Forelimb muscle (tissue), 1 donor: Measurements from ENCODE around the gene XAB2. TPM values are rescaled to one million over a fixed set of nuclear protein-coding genes. Genes with fewer than 3 reads are reported as not detected.
"Not testable (repeated sequence)": the region's sequence is repeated elsewhere in the genome, so short reads cannot be mapped to it uniquely, and the experiment has no call there.

Source experiments
- DNase-seq: peaks from one replicate; pipeline ENCODE4 v3.0.0-alpha.2; 2013; ENCODE audit warnings: low read depth
- polyA plus RNA-seq: library from polyadenylated mRNA; unstranded; fragments of 120-200 nt; gene quantifications from one replicate; pipeline ENCODE4 v1.2.1, GENCODE V29; 2013; ENCODE audit not compliant: insufficient read length

The XAB2 gene
- polyA plus RNA-seq, 1 donor = 20.4 TPM

DNA sequence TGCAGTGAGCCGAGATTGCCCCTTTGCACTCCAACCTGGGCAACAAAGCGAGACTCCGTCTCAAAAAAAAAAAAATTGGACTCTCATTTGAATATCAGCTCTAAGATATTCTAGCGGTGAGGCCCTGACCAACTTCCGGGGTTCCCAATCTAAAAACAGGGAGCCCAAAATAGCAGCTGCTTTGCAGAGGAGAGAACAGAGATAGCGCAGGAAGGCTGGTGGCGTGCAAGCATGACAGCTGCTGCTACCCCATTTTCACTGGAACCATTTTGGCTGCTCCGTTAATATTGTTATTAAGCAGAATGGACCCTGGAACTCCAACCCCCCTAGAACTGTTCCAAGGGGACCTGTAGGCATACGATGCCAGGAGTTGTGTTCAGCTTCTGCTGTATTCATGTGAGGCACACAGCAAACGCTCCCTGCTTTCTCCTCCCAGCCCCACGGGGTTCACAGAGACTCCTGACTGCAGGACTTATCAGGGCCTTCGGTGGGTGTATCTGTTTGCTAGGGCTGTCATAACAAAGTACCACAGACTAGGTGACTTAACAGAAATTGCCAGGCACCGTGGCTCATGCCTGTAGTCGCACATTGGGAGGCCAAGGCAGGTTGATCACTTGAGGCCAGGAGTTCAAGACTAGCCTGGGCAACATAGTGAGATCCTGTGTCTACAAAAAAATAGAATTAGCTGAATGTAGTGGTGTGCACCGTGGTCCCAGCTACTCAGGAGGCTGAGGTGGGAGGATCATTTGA, 19.1 kb upstream of the XAB2 start:
- DNase-seq = no peak

DNA sequence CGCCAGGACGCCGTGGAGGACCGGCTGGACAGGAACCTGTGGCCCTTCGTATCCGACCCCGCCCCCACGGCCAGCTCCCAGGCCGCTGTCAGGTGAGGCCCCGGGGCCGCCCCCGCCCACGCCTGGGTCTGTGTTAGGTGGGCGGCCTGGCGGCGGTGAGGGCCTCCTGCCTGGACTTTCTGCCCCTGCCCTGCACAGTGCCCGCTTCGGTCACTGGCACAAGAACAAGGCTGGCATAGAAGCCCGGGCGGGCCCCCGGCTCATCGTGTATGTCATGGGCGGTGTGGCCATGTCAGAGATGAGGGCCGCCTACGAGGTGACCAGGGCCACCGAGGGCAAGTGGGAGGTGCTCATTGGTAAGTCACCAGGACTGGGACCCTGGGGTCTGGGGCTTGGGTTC, 17.8 kb upstream of the XAB2 start:
- no peak for DNase-seq

DNA sequence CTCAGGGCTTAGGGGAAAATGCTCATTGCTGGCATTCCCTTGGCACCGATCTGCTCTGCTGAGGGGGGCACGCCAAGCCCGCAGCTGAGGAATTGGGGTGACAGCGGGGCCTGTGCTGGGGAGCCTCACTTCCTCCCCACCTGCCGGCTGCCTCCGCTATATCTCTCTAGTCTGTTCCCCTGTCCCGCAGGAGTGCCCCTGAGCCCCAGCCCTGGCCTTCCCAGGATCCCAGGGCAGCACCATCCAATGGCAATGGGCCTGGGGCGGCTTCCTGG, 17.0 kb upstream of the XAB2 start:
- DNase-seq = no peak

DNA sequence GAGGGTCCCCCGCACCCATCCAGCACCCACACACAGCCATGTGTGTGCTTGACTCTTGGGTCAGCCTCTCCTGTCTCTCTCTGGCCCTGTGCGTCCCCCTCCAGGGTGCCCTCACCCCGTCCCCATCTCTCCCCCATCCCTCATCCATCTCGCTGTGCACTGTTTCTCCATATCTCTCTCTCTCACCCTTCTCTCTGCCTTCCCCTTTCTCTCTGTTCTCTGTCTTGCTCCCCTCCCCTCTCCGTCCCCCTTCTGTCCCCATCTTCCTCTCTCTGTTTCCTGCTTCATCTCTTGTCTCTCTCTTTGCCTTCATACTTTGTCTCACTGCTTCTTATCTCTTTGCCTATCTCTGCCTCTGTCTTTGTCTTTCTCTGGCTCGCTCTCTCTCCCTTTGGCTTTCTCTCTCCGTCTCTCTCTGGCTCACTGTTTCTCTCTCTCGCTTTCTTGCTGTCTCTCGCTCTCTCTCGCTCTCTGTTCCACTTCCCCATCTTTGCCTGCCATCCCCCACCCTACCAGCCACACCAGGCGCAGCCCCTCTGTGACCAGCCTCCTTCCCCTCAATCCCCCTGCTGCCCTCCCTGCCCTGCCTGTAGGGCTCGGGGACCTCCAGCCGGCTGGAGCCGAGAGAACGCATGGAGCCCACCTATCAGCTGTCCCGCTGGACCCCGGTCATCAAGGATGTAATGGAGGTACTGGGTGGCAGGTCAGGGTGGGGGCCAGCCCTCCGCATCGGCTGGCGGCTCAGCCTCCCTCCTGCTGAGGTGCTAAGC, 16.5 kb upstream of the XAB2 start:
- no peak for DNase-seq

DNA sequence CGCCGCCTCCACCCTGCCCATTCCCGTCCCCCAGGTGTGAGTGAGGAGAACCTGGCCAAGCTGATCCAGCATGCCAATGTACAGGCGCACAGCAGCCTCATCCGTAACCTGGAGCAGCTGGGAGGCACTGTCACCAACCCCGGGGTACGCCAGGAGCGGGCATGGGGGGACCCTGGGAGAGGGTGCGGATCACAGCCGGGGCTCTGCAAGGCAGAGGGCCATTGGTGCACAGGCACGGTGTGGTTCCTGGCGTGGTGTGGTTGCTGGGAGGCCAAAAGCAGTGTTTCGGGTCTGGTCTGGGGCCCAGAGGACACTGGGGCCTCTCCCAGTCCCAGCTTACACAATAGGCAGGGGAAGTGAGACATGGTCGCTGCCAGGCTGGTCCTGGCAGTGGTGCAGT, 15.8 kb upstream of the XAB2 start:
- no peak for DNase-seq

DNA sequence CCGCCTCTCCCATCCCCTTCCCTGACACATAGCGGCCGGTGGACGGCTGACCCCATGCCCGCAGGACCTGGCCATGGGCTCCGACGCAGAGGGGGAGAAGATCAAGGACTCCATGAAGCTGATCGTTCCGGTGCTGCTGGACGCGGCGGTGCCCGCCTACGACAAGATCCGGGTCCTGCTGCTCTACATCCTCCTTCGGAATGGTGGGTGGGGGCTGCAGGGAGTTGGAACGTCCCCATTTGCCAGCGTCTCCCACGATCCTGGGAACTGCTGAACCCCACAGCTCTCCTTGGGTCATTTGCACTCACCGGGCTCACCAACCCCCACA, 15.2 kb upstream of the XAB2 start:
- no peak for DNase-seq

DNA sequence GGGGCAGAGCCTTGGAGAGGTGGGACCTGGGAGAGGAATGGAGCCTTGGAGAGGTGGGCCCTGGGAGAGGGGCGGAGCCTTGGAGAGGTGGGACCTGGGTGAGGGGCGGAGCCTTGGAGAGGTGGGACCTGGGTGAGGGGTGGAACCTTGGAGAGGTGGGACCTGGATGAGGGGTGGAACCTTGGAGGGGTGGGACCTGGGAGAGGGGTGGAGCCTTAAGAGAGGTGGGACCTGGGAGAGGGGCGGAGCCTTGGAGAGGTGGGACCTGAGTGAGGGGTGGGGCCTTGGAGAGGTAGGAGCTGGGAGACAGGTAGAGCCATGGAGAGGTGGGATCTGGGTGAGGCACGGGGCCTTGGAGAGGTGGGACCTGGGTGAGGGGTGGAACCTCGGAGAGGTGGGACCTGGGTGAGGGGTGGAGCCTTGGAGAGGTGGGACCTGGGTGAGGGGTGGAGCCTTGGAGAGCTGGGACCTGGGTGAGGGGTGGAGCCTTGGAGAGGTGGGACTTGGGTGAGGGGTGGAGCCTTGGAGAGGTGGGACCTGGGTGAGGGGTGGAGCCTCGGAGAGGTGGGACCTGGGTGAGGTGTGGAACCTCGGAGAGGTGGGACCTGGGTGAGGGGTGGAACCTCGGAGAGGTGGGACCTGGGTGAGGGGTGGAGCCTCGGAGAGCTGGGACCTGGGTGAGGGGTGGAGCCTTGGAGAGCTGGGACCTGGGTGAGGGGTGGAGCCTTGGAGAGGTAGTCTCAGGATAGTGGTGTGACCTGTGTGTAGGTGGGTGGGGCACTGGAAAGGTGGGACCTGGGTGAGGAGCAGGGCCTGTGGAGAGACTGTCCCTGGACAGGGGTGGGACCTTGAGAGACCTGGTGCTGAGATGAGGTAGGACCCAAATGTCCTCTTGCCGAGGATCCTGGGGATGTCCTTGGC, 14.5 kb upstream of the XAB2 start:
- not testable (repeated sequence) for DNase-seq

DNA sequence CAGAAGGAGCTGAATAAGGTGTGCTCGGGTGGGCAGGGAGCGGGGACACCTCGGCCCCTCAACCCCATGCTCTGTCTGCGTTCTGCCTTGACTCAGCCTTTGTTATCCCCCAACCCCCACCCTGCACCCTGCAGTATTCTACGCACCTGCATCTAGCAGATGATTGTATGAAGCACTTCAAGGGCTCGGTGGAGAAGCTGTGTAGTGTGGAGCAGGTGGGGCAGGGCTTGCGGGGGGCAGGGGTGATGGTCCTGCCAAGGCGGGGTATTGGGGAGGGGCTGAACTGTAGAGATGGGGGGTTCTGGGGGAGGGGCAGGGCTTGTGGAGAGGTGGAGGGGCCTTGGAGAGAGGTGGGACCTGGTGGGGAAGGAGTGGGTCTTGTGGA, 13.7 kb upstream of the XAB2 start:
- no peak for DNase-seq

DNA sequence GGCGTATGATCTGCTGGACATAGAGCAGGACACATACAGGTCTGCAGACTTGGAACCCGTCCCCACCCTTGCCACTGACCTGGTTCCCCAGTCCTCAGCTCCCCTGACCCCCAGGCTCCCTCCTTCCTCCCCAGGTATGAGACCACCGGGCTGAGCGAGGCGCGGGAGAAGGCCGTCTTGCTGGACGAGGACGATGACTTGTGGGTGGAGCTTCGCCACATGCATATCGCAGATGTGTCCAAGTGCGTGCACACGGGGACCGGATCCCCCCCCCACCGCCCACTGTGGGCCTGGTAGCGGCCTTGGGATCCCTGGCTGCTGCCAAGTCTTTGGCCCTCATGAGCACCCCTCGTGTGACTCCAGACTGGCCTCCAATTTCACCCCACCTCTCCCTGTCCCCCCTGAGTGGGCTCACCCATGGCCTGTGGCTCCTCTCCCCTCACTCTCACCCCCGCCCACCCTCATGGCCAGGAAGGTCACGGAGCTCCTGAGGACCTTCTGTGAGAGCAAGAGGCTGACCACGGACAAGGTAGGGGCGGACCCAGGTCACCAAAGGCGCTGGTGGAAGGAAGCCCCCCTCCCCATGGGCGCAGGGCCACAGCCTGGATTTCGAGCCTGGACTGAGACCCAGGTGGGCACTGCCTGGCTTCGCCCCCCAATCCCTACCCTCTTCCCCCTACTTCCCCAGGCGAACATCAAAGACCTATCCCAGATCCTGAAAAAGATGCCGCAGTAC, 13.1 kb upstream of the XAB2 start:
- DNase-seq = no peak

DNA sequence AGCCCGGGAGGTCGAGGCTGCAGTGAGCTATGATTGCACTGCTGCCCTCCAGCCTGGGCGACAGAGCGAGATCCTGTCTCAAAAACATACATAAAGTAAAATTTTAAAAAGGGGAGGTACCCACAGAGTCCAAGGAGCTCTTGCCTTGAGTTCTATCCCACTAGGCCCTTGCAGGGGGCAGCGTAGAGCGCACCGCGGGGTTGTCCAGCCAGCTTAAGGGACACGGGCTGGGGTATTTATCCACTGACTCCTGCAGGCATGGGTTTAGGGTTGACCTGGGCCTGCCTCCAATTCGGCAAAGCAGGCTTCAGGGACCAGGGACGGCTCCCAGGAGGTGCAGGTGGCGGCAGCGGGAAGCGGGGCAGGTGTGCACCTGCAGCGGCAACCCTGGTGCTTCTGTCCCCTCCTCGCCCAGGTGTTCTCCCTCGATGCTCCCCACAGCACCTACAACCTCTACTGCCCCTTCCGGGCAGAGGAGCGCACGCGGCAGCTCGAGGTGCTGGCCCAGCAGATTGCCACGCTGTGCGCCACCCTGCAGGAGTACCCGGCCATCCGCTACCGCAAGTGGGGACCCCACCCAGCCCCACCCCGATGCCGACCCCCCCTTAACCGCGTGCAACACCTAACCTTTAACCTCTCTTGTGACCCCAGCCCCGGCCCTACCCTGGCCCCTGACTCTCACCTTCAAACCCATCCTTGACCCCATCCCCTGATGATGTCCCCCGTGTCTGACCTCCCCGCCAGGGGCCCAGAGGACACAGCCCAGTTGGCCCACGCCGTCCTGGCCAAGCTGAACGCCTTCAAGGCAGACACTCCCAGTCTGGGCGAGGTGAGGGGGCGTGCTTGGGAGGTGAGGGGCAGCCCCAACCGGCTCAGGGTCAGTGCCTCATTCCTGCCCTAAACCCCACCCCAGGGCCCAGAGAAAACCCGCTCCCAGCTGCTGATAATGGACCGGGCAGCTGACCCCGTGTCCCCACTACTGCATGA, 12.2 kb upstream of the XAB2 start:
- no peak for DNase-seq

DNA sequence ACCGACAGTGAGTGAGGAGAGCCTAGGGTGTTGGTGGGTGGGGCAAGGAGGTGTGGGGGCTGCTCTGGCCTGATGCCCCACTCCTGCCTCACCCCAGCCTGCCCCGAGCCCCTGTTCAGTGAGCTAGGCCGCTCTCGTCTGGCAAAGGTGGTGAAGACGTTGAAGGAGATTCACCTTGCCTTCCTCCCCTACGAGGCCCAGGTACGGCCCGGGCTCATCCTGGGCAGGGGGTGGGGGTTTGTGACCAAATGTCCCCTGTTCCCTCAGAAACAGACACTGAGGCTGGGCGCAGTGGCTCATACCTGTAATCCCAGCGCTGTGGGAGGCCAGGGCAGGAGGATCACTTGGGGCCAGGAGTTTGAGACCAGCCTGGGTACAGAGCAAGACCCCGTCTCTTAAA, 11.5 kb upstream of the XAB2 start:
- no peak for DNase-seq

DNA sequence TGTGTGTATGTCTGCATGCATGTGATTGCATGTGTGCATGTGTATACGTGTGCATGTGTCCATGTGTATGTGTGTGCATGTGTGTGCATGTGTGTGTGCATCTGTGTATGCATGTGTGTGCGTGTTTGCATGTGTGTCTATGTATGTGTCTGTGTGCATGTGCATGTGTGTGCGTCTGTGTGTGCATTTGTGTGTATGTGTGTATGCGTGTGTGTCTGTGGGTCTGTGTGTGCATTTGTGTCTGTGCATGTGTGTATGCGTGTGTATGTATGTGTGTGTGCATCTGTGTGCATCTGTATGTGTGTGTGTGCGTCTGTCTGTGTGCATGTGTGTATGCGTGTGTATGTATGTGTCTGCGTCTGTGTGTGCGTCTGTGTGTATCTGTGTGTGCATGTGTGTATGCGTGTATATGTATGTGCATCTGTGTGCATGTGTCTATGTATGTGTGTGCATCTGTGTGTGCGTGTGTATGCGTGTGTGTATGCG, 10.6 kb upstream of the XAB2 start:
- no peak for DNase-seq

DNA sequence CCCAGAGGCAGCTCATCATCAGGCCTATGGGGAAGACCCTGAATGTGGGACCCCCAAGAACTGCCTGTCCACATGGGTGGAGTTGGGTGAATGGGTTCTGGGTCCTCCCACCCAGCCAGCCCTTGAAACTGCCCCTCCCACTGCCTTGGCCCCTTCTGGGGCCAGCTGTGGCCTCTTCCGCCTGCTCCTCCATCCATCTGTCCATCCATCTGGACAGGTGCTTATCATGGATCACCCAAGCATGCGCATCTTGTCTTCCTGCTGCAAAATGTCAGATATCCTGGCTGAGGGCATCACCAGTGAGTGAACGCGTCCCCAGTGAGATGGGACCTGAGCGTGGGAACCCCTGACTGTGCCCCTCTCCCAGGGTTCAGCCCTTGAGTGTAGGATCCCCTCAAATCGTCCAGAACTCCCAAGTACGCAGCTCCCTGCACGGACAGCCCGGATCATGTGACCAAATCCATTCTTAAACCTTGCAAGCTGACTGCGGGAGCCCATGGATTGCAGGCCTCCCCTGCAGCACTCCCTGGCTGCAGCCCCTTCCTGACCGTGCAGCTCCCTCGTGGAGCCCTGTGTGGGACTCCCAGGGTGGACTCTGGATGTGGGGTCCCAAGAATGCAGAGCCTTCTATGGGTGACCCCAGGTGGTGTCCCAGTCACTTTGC, 9.6 kb upstream of the XAB2 start:
- no peak for DNase-seq

DNA sequence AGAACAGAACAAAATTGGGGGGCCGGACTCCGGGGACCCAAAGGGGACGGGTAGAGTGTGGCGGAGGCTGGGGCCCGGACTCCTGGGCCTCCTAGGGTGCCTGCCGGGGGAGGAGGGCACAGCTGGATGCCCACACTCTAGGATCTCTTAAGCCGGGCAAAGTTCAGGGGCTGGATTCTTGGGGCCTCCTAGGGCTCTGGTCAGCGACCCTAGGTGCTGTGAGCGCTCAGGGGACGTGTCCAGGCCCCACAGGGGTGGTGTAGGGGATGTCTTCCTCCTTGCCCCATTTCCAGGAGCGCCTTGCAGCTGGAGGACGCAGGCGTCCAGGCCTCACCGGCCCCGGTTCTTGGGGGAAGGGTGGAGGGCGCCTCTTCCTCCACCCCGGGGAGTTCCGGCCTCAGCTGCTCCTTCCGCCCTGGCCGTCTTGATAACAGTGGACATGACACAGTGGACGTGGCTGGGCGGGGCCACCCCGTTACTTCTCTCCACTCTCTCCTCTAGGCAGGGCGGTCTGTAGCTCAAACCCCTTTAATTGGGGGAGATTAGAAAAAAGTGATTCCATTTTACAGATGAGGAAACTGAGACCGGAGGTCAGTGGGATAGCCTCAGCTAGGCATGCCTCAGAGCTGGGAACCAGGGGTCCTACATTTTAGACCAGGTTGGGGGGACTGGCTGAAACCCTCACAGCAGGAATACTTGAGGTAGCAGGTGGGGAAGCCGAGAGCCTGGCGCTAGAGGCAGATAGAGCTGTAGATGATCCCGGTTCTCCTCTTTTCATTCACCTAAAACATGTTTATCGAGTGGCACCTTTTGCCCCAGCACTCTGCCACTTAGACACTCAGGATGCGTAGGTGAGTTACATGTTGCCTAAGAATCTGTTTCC, 8.3 kb upstream of the XAB2 start:
- DNase-seq = no peak

DNA sequence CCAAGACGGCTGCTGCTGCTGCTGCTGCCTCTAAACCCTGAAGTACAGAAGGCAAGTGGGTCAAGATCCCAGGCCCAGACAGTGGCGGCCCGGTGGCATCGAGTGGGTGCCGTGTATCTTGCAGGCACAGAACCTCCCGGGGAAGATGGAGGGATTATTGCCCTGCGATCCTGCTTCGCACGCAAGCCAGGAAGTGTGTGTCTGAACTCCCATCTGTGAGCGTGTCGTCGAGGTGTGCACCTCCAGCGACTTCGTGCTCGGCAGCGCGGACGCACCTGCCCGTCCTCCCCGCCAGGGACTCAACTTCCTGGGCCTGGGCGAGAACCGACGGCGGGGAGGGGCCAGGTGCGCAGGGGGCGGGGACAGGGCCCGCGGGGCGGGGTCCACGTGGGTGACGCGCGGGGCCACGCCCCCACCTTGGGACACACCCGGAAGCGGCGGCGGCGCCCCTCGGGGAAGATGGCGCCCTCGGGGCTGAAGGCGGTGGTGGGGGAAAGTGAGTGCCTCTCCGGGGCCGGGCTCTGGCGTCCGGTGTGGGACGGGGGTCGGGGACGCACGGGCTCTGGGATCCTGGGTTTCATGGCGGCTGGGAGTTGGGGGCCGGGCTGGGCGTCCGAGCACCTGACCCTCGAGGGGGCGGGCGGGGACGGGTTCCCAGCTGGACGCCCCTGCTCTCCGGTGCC, 7.5 kb upstream of the XAB2 start, which contains the start of gene STXBP2:
Gene STXBP2, plus strand, starts transcription at position 420 of the 683 bp plus-strand sequence. Its CDS starts 40 bp downstream, at position 460.
- no peak for DNase-seq

DNA sequence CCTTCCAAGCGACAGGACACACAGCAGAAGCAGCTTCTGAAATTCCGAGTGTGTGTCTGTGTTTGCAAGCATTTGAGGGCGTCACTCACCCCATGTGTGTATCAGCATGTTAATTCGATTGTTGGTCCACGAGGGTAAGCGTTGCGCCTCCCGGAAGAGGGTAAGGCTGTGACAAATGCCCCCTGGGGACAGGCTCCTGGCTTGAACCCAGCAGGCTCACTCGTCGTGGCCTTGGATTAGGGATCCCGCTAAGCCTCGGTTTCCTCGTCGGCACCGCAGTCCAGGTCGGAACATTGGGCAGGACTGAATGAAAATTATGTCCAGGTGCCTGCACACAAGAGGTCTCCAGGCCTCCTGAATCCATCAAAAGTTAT, 7.0 kb upstream of the XAB2 start:
- no peak for DNase-seq

DNA sequence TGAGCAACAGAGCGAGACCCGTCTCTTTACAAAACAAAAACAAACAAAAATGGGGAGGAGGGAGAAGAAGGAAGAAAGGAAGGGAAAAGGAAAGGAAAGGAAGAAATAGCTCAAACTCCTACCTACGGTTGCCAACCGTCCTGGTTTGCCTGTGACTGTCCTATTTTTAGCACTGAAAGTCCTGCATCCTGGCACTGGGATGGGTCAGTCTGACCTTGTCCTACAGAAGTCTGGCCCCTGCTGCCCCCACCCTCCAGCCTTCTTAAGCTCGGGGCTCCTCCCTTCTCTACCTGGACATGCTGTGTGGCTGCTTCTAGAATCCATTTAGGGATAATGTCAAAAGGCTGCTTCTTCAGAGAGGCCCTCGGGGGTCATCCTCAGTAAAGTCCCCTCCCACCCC, 6.3 kb upstream of the XAB2 start:
- DNase-seq = no peak

DNA sequence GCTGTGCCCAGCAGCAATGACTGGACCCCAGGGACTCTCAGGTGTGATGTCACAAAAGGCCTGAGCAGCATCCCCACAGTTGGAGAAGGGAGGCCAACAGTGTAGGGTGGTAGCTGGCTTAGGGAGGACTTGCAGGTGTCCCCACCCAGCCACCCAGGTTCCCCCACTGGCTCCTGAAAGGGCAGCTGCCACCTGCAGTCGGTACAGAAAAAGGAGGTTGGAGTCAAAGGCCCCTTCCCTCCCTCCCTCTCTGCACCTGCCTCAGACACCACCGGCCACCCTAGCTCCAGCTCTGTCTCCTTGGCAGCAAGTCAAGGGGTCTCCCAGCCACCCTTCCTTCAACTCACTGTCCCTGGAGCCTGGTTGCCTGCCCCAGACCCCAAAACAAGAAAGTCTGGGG, 4.4 kb upstream of the XAB2 start, which contains the start of gene PCP2:
Gene PCP2, minus strand, starts transcription at position 22 of the 400 bp plus-strand sequence. CDS start 262 bp downstream, outside the sequence.
- no peak for DNase-seq
